ENCODE data around the gene GALNT10. TPM values are rescaled to one million over a fixed set of nuclear protein-coding genes. Genes with fewer than 3 reads are reported as not detected.

The GALNT10 gene
- polyA plus RNA-seq, 2 of the 4 experiments (the other 2 are of a cell fraction) = 110 to 156 TPM

GRCh38 chr5:154285661-154286408, 95.3 kb downstream of the GALNT10 start (continued):
- peak; percentile 81 for TF ChIP-seq FOSL2 (IDR thresholded peaks at IDR 0.05)
- peak; percentile 85 for TF ChIP-seq FOSL2 (CRISPR knock-in tag; IDR thresholded peaks at IDR 0.05)
- TF ChIP-seq ZFP36 (IDR thresholded peaks at IDR 0.05; ENCODE audit: borderline replicate concordance, partially characterized antibody) = no peak
- TF ChIP-seq FOSB (CRISPR knock-in tag; IDR thresholded peaks at IDR 0.05) = no peak
- TF ChIP-seq USF2 (IDR thresholded peaks at IDR 0.05) = no peak

GRCh38 chr5:154286557-154286956, 96.0 kb downstream of the GALNT10 start:
- Histone ChIP-seq H3K27ac (peak overlapping the region; percentile 97), H3K4me3 (0 out of 3 replicates have a peak overlapping the region, but pooled peaks have one; percentile 15), H3K9me3 (no peaks in the 10 kb centered on the region), H3K4me2 (peak overlapping the region; percentile 79), H3K4me1 (peaks cover 79% of the 10 kb centered on the region)
- no peak for TF ChIP-seq ATOH8 (CRISPR knock-in tag; IDR thresholded peaks at IDR 0.05; ENCODE audit: low read depth)
- TF ChIP-seq TP53 (CRISPR knock-in tag; IDR thresholded peaks at IDR 0.05) = no peak
- TF ChIP-seq ZSCAN20 (CRISPR knock-in tag; IDR thresholded peaks at IDR 0.05) = no peak
- no peak for TF ChIP-seq CHD2 (IDR thresholded peaks at IDR 0.05; ENCODE audit: low read length, partially characterized antibody)
- TF ChIP-seq NR3C1 (IDR thresholded peaks at IDR 0.05) = no peak
- TF ChIP-seq HOXB5 (CRISPR knock-in tag; IDR thresholded peaks at IDR 0.05) = no peak
- TF ChIP-seq EHMT2 (IDR thresholded peaks at IDR 0.05; ENCODE audit: low read depth) = no peak
- no peak for TF ChIP-seq CBX8 (IDR thresholded peaks at IDR 0.05)
- TF ChIP-seq USF2 (IDR thresholded peaks at IDR 0.05) = no peak
- no peak for TF ChIP-seq POLR2A (IDR thresholded peaks at IDR 0.05; ENCODE audit: low read length)
- no peak for TF ChIP-seq TFCP2L1 (CRISPR knock-in tag; IDR thresholded peaks at IDR 0.05)
- no peak for DNase-seq (ENCODE audit: low read depth in 1 of 2, low spot score in 1 of 2)
- ChIA-PET POLR2A (interaction anchor here (0.7 to 2.4 kb wide), 9 partner anchors 10 to 96 kb away, joined by 3 to 12 read pairs (median 3); partner anchors contain the start of gene GALNT10), CTCF (interaction anchor here (0.9 to 3.2 kb wide), 6 partner anchors 10 to 214 kb away, joined by 3 to 15 read pairs (median 6); no protein-coding TSS in a partner anchor)
- peak; percentile 5 to 11; a peak in 4 of 6 replicates for ATAC-seq
- 20% methylated on average over 3 of the region's 3 CpGs for WGBS (ENCODE audit: missing lambda C conversion rate)
- no peak for FAIRE-seq

GRCh38 chr5:154287136-154287535, 96.6 kb downstream of the GALNT10 start:
- ChIA-PET POLR2A (interaction anchor here (1.0 to 2.4 kb wide), 7 partner anchors 10 to 97 kb away, joined by 3 to 12 read pairs (median 4); partner anchors contain the start of gene GALNT10), CTCF (interaction anchor here (1.0 to 2.0 kb wide), 5 partner anchors 17 to 215 kb away, joined by 3 to 7 read pairs (median 4); no protein-coding TSS in a partner anchor)
- Histone ChIP-seq H3K27ac (peak overlapping the region; percentile 97), H3K4me1 (peaks cover 85% of the 10 kb centered on the region), H3K9me3 (no peaks in the 10 kb centered on the region), H3K4me3 (peak overlapping the region; percentile 37), H3K4me2 (peak overlapping the region; percentile 79)
- FAIRE-seq (no peak), DNase-seq (ENCODE audit: low read depth in 1 of 2, low spot score in 1 of 2) (peak; percentile 68 to 88), ATAC-seq (peak; percentile 71 to 83)
- WGBS (ENCODE audit: missing lambda C conversion rate) = 0% methylated on average over 5 of the region's 5 CpGs
- TF ChIP-seq ESRRA (IDR thresholded peaks at IDR 0.05; ENCODE audit: borderline replicate concordance, low read length) (no peak), RFX5 (IDR thresholded peaks at IDR 0.05) (no peak), MAX (IDR thresholded peaks at IDR 0.05) (peak; percentile 89), RCOR1 (IDR thresholded peaks at IDR 0.05; ENCODE audit: low read depth, low read length) (no peak), MAZ (IDR thresholded peaks at IDR 0.05; ENCODE audit: borderline replicate concordance, low read depth, low read length) (no peak), CEBPB (IDR thresholded peaks at IDR 0.05) (peak; percentile 61 to 88), ZNF302 (CRISPR knock-in tag; IDR thresholded peaks at IDR 0.05) (no peak), FOSL2 (IDR thresholded peaks at IDR 0.05) (peak; percentile 93), FOSL2 (CRISPR knock-in tag; IDR thresholded peaks at IDR 0.05) (peak; percentile 87), NFE2L2 (conservative IDR thresholded peaks at IDR 0.05; ENCODE audit: low read length) (no peak), HOXB5 (CRISPR knock-in tag; IDR thresholded peaks at IDR 0.05) (no peak), ATOH8 (CRISPR knock-in tag; IDR thresholded peaks at IDR 0.05; ENCODE audit: low read depth) (no peak), FOSB (CRISPR knock-in tag; IDR thresholded peaks at IDR 0.05) (no peak), SMC3 (IDR thresholded peaks at IDR 0.05) (peak; percentile 59), RAD21 (conservative IDR thresholded peaks at IDR 0.05 in 1 of 2, IDR thresholded peaks at IDR 0.05 in 1 of 2) (peak; percentile 37 to 66), MYC (IDR thresholded peaks at IDR 0.05; ENCODE audit: borderline replicate concordance, low read length) (no peak), SREBF2 (IDR thresholded peaks at IDR 0.05) (no peak), JUN (IDR thresholded peaks at IDR 0.05) (peak; percentile 92 to 96; a peak in 4 of 5 replicates), HMGXB4 (CRISPR knock-in tag; IDR thresholded peaks at IDR 0.05; ENCODE audit: borderline replicate concordance) (no peak)
